Measurements from ENCODE around the gene UBQLN4.

DNA sequence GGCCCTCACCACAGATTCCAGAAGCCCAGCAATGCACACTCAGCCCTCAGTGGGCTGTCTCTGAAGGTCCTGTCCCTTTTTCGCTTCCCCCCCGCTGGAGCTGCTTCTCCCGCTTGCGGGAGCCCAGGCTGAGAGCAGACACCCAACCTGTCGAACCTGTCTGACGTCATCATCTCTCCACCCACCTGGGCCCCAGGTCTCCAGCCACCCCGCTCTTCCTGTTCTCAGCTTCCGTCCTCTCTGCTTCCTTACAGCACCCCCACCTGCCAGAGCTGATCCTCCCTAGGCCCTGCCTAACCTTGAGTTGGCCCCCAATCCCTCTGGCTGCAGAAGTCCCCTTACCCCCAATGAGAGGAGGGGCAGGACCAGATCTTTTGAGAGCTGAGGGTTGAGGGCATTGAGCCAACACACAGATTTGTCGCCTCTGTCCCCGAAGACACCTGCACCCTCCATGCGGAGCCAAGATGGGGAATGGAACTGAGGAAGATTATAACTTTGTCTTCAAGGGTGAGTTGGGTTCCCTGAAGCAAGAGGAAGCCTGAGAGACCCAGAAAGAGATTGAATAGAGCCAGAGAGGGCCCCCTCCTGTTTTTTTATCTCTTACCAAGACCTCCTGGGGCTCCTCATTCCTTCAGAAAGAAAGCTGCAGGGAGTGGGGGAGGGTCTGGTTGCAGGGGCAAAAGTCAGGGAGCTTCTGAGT is 7.5 kb upstream of the UBQLN4 start, which contains the start of gene RAB25:
- TF ChIP-seq, protein P1, sequence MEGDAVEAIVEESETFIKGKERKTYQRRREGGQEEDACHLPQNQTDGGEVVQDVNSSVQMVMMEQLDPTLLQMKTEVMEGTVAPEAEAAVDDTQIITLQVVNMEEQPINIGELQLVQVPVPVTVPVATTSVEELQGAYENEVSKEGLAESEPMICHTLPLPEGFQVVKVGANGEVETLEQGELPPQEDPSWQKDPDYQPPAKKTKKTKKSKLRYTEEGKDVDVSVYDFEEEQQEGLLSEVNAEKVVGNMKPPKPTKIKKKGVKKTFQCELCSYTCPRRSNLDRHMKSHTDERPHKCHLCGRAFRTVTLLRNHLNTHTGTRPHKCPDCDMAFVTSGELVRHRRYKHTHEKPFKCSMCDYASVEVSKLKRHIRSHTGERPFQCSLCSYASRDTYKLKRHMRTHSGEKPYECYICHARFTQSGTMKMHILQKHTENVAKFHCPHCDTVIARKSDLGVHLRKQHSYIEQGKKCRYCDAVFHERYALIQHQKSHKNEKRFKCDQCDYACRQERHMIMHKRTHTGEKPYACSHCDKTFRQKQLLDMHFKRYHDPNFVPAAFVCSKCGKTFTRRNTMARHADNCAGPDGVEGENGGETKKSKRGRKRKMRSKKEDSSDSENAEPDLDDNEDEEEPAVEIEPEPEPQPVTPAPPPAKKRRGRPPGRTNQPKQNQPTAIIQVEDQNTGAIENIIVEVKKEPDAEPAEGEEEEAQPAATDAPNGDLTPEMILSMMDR (conservative IDR thresholded peaks at IDR 0.05; ENCODE audit: low read length), result no peak
- TF ChIP-seq EZH2phosphoT487 (IDR thresholded peaks at IDR 0.05; ENCODE audit: borderline replicate concordance, low read depth, low read length), result no peak
